CD4-positive, alpha-beta T cell treated with Interleukin-17A for 1 hour (primary cell): ENCODE results near the gene CFAP20.

Source experiments
- DNase-seq: peaks from one replicate; pipeline ENCODE4 v3.0.0-alpha.2; 2020

Gene CFAP20

GRCh38 chr16:58123896-58124600 lies 5.1 kb downstream of the CFAP20 start:
- no peak for DNase-seq

GRCh38 chr16:58121132-58121531 lies 8.0 kb downstream of the CFAP20 start:
- no peak for DNase-seq

GRCh38 chr16:58120234-58120633 lies 8.9 kb downstream of the CFAP20 start:
- DNase-seq, result no peak

- DNase-seq, result no peak
Observed at GRCh38 chr16:58119509-58119845, 9.7 kb downstream of the CFAP20 start.

GRCh38 chr16:58118801-58119508 lies 10.2 kb downstream of the CFAP20 start:
- DNase-seq, result no peak

- DNase-seq, result no peak
Observed at GRCh38 chr16:58116529-58116928, 12.7 kb downstream of the CFAP20 start.

GRCh38 chr16:58116081-58116480 lies 13.1 kb downstream of the CFAP20 start:
- no peak for DNase-seq

GRCh38 chr16:58114827-58115825 lies 14.1 kb downstream of the CFAP20 start:
- no peak for DNase-seq

- DNase-seq, result no peak
Observed at GRCh38 chr16:58111302-58111627, 17.9 kb downstream of the CFAP20 start.

- no peak for DNase-seq
Observed at GRCh38 chr16:58110571-58111301, 18.4 kb downstream of the CFAP20 start.

- DNase-seq, result no peak
Observed at GRCh38 chr16:58109881-58110280, 19.3 kb downstream of the CFAP20 start.

GRCh38 chr16:58109330-58109729 lies 19.9 kb downstream of the CFAP20 start:
- DNase-seq, result no peak

GRCh38 chr16:58107709-58108108 lies 21.5 kb downstream of the CFAP20 start:
- no peak for DNase-seq

- DNase-seq, result no peak
Observed at GRCh38 chr16:58107228-58107627, 22.0 kb downstream of the CFAP20 start.

GRCh38 chr16:58105631-58106030 lies 23.6 kb downstream of the CFAP20 start:
- DNase-seq, result no peak

- no peak for DNase-seq
Observed at GRCh38 chr16:58102665-58103392, 26.4 kb downstream of the CFAP20 start.

- no peak for DNase-seq
Observed at GRCh38 chr16:58099956-58100300, 29.3 kb downstream of the CFAP20 start.

- DNase-seq, result no peak
Observed at GRCh38 chr16:58099097-58099955, 29.9 kb downstream of the CFAP20 start.

- DNase-seq, result no peak
Observed at GRCh38 chr16:58098207-58099096, 30.7 kb downstream of the CFAP20 start.

GRCh38 chr16:58096249-58096648 lies 32.9 kb downstream of the CFAP20 start:
- no peak for DNase-seq
